K562 (cell line): ENCODE results near the gene ABCC5. TPM values are rescaled to one million over a fixed set of nuclear protein-coding genes. Genes with fewer than 3 reads are reported as not detected.

ENCODE experiments used
- CBFA2T2 ChIP-seq: fragments of 450-650 bp; conservative IDR thresholded peaks from 2 replicates; pipeline ENCODE4 v1.6.1; 2017; ENCODE audit warnings: mild to moderate bottlenecking
- DPF2 ChIP-seq: fragments of 450-650 bp; IDR thresholded peaks from 2 replicates; pipeline ENCODE4 v1.6.1; 2016
- ELF4 ChIP-seq: fragments of 450-650 bp; formaldehyde crosslinking; IDR thresholded peaks from 2 replicates; pipeline ENCODE4 v1.4.0; 2022; ENCODE audit warnings: missing genetic modification characterization
- EP400 ChIP-seq: fragments of 450-650 bp; IDR thresholded peaks from 2 replicates; pipeline ENCODE4 v1.6.1; 2017; ENCODE audit warnings: antibody characterized with exemption, mild to moderate bottlenecking, moderate library complexity
- ETV1 ChIP-seq: fragments of 450-650 bp; conservative IDR thresholded peaks from 2 replicates; pipeline ENCODE4 v1.6.1; 2016; ENCODE audit warnings: missing genetic modification characterization, control low read depth, low read depth, missing compliant biosample characterization
- GATAD2B ChIP-seq: fragments of 450-650 bp; IDR thresholded peaks from 2 replicates; pipeline ENCODE4 v1.6.1; 2017; ENCODE audit warnings: mild to moderate bottlenecking, borderline replicate concordance
- HDGF ChIP-seq: fragments of 450-650 bp; IDR thresholded peaks from 2 replicates; pipeline ENCODE4 v1.6.1; 2016
- HES1 ChIP-seq: fragments of 450-650 bp; IDR thresholded peaks from 2 replicates; pipeline ENCODE4 v1.6.1; 2016; ENCODE audit warnings: low read depth, mild to moderate bottlenecking, moderate library complexity
- HLTF ChIP-seq: fragments of 450-650 bp; IDR thresholded peaks from 2 replicates; pipeline ENCODE4 v1.6.1; 2016
- HNRNPL ChIP-seq: fragments of 200-400 bp; formaldehyde crosslinking; IDR thresholded peaks from 2 replicates; pipeline ENCODE4 v1.6.1; 2017; ENCODE audit warnings: low read depth, mild to moderate bottlenecking, low read length
- MTA3 ChIP-seq: fragments of 450-650 bp; formaldehyde crosslinking; IDR thresholded peaks from 2 replicates; pipeline ENCODE4 v1.6.1; 2017; ENCODE audit warnings: mild to moderate bottlenecking, borderline replicate concordance
- NFE2L1 ChIP-seq: fragments of 450-650 bp; IDR thresholded peaks from 2 replicates; pipeline ENCODE4 v1.6.1; 2016; ENCODE audit warnings: missing genetic modification characterization, low read depth, mild to moderate bottlenecking, missing compliant biosample characterization, moderate library complexity, borderline replicate concordance
- NKRF ChIP-seq: fragments of 450-650 bp; IDR thresholded peaks from 2 replicates; pipeline ENCODE4 v1.6.1; 2016; ENCODE audit warnings: borderline replicate concordance
- SMAD2 ChIP-seq: fragments of 150-350 bp; IDR thresholded peaks from 2 replicates; pipeline ENCODE4 v1.6.1; 2014; ENCODE audit warnings: low read depth, mild to moderate bottlenecking, low read length
- XRCC4 ChIP-seq: IDR thresholded peaks from one replicate; pipeline ENCODE4 v1.6.1; 2011; ENCODE audit not compliant: insufficient read depth, insufficient read length; ENCODE audit errors: extremely low read depth
- ZBTB7A ChIP-seq: IDR thresholded peaks from 2 replicates; pipeline ENCODE4 v1.6.1; 2011; ENCODE audit warnings: low read depth, mild to moderate bottlenecking, low read length, moderate library complexity, borderline replicate concordance; ENCODE audit not compliant: control insufficient read depth
- ZNF318 ChIP-seq, 2 experiments: fragments of 450-650 bp; IDR thresholded peaks; 2 replicates each; pipeline ENCODE4 v1.6.1; 2016; ENCODE audit warnings: mild to moderate bottlenecking in 2 of 2, borderline replicate concordance in 1 of 2, low read depth in 1 of 2, moderate library complexity in 1 of 2
- ZNF695 ChIP-seq: fragments of 450-650 bp; formaldehyde crosslinking; IDR thresholded peaks from 2 replicates; pipeline ENCODE4 v1.4.0; 2020; ENCODE audit warnings: mild to moderate bottlenecking, moderate library complexity
- polyA plus RNA-seq, 8 experiments: library from polyadenylated mRNA; depleted of rRNA in 4 of 8; stranded (reverse) in 5 of 8; unstranded in 3 of 8; fragments of >200 nt; fragmentation: Nextera tagmentation in 2 of 8; fragmentation: Illumina TruSeq in 1 of 8; extraction: Ambion mirVana in 2 of 8; extraction: Trizol in 1 of 8; gene quantifications; 2 replicates each; pipeline versions ENCODE4 v1.2.1 to v1.2.3, GENCODE V29; 2011 to 2014; ENCODE audit warnings: inconsistent platforms in 1 of 8, missing spikeins in 1 of 8
- total RNA-seq, 7 experiments: library from RNA; depleted of rRNA in 6 of 7; stranded (reverse); fragments of >200 nt in 6 of 7; fragmentation: Illumina TruSeq in 2 of 7; extraction: Trizol in 2 of 7; gene quantifications; 2 replicates each; pipeline versions ENCODE4 v1.2.1 to v1.2.3, GENCODE V29; 2011 to 2021; ENCODE audit warnings: low replicate concordance in 1 of 7

The ABCC5 gene
- total and polyA plus RNA-seq, 9 of the 15 experiments (the other 6 are each of a cell fraction or from before 2014, with no cell fraction given): 22.0 to 53.0 (median 41.9) TPM

GRCh38 chr3:184005941-184006507, 11.7 kb downstream of the ABCC5 start (continued):
- TF ChIP-seq HES1: no peak
- TF ChIP-seq ELF4 (CRISPR knock-in tag): no peak
- TF ChIP-seq NFE2L1: peak; percentile 98
- TF ChIP-seq ETV1: no peak
- no peak for TF ChIP-seq HLTF
- TF ChIP-seq DPF2: peak; percentile 95
- no peak for TF ChIP-seq ZBTB7A
- TF ChIP-seq CBFA2T2: no peak; the same call in 1 of the 2 replicates
- TF ChIP-seq ZNF695: no peak
- TF ChIP-seq SMAD2: no peak
- peak; percentile 47 for TF ChIP-seq GATAD2B
- TF ChIP-seq HDGF: no peak
- no peak for TF ChIP-seq XRCC4
- no peak for TF ChIP-seq HNRNPL
- TF ChIP-seq ZNF318 (IDR thresholded peaks at IDR 0.05; ENCODE audit: borderline replicate concordance in 1 of 2, low read depth in 1 of 2): peak in 1 of 2 experiments; percentile 56; a peak in 1 of 4 replicates
- TF ChIP-seq MTA3: no peak
- peak; percentile 38 for TF ChIP-seq EP400
- TF ChIP-seq NKRF: no peak
- TF ChIP-seq, all 486 proteins: peak for 52
